GM13976 (cell line): ENCODE data around the gene PEAK1.

Experiments used
- DNase-seq: peaks from one replicate; pipeline ENCODE4 v3.0.0; 2012; ENCODE audit warnings: low spot score
- in situ Hi-C: fragments of 300-500 bp; cut with MboI; formaldehyde crosslinking; loops from one replicate; pipeline ENCODE4 v1.12.0; 2022; ENCODE audit warnings: low sequenced_read_pairs, mixed read lengths, inconsistent platforms; ENCODE audit not compliant: unreplicated experiment
- TF ChIP-seq, protein P1 (sequence below): IDR thresholded peaks from 2 replicates; pipeline ENCODE4 v1.5.1; 2012; ENCODE audit warnings: borderline replicate concordance, mild to moderate bottlenecking; ENCODE audit not compliant: insufficient read depth; ENCODE audit errors: extremely low read depth, missing control alignments, control extremely low read depth

The PEAK1 gene

DNA sequence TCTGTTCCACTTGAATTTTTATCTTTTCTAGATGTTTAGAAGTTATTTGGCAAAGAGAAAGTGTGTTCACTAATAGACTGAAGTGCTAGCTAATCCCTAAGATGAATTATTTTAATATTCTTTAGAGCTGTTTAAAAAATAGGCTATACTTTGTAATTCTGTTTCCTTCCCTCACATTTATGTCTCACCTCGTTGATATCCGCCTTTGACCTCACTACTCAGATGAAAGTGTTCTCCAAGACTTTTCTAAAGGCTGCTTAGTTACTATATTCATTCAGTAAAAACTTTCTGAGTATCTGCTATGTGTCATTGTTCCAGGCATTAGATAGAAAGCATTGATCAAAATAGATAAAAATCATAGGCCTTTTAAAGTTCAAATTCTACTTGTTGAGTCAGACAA is 39.1 kb upstream of the PEAK1 start:
- TF ChIP-seq, protein P1, sequence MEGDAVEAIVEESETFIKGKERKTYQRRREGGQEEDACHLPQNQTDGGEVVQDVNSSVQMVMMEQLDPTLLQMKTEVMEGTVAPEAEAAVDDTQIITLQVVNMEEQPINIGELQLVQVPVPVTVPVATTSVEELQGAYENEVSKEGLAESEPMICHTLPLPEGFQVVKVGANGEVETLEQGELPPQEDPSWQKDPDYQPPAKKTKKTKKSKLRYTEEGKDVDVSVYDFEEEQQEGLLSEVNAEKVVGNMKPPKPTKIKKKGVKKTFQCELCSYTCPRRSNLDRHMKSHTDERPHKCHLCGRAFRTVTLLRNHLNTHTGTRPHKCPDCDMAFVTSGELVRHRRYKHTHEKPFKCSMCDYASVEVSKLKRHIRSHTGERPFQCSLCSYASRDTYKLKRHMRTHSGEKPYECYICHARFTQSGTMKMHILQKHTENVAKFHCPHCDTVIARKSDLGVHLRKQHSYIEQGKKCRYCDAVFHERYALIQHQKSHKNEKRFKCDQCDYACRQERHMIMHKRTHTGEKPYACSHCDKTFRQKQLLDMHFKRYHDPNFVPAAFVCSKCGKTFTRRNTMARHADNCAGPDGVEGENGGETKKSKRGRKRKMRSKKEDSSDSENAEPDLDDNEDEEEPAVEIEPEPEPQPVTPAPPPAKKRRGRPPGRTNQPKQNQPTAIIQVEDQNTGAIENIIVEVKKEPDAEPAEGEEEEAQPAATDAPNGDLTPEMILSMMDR = no peak
- DNase-seq = no peak
- in situ Hi-C loops = no loop called here

DNA sequence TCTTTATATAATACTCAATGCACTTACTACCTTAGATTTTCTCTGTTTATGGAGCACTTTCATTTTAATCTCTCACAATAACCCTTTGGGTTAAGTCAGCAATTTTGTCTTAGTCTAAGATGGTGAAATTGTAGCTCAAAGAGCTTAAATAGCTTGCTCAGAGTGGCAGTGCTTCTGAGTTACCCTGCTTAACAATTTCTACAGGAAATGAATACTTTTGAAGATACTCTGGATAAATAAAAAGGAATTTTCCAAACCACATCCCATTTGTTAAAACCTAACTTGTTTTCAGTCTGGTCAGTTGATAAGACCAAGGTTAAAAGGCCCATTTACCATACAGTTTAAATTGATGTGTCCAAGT is 38.0 kb upstream of the PEAK1 start:
- in situ Hi-C loops = no loop called here

DNA sequence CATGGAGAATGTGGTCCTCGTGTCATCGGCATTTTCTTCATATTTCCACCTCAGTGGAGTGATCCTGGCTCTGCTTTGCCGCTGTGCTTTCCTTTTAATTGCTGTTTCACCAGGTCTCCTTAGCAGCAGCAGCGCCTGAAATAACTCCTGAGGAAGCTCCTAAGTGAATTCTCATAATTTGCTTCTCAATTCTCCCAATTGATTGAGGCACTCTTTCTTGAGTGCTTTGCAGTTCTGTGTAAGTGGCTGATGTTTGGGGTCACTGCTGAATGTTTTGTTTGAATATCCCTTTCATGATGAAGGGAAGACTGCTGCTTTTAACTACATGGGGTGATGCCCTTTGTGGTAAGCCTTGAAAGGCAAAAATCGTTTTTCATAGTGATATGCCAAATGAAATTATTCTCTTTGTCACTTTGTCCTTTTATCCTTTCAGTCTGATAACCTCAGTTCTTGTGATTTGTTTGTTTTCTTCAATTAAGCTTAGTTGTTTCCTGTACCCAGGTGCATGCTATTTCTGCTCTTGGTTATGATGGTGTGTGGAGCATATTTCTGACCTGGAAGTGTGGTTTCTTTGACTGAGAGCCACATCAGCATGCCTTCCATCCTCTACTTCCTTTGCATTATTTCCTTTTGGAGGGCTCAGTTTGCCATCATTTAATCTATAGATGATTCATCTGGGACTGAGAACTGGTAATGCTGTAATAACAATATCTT is 37.4 kb upstream of the PEAK1 start:
- in situ Hi-C loops = no loop called here
- DNase-seq = no peak
- TF ChIP-seq, protein P1 = no peak

More for the DNA sequence above, 38.0 kb upstream of the PEAK1 start:
- TF ChIP-seq, protein P1 = no peak
- DNase-seq = no peak

DNA sequence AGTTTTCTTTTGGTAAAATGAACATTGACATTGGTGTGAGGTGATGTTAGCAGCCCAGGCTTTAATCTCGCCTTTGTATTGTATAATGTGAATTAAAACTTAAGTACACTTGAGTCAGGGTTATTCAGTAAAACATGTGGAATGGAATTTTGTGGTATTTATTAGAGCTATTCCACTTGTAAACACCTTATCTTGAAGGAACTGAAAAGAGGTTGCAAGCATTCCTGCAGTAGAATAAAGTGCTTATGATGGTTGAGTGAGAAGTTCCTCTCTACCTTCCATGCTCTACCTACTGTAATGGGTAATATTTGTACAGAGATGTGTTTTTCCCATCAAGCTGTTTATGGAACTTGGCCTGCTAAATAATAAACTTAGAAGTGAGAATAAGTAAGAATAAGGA is 36.8 kb upstream of the PEAK1 start:
- DNase-seq = no peak
- TF ChIP-seq, protein P1 = no peak
- in situ Hi-C loops = no loop called here

DNA sequence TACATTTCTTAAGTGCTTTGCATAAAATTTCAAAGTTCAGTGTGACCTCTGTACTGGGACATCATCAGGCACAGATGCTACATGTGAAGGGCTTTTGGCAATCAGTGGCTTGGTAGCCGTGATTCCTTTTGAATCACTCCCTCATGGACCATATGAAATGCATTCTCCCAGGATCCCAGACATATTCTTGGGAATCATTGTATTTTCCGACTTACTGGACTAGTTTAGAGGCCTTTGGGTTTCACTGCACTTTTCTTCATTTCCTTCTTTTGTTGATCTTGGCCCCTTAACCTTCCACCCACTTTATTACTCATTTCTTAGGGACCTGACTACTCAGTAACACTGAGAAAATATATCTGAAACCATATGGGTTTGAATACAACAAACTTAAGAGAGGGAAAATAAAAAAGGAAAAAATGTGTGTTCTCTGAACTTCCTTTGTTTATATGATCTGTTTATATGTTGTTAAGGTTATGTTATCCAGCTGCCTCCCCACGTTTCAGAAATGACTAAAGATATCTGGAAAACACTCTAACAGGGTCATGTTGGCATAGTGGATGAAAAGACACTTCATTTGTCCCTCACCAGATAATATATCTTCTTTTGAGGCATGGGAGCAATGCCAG is 35.9 kb upstream of the PEAK1 start:
- in situ Hi-C loops = no loop called here
- DNase-seq = no peak
- TF ChIP-seq, protein P1 = no peak

DNA sequence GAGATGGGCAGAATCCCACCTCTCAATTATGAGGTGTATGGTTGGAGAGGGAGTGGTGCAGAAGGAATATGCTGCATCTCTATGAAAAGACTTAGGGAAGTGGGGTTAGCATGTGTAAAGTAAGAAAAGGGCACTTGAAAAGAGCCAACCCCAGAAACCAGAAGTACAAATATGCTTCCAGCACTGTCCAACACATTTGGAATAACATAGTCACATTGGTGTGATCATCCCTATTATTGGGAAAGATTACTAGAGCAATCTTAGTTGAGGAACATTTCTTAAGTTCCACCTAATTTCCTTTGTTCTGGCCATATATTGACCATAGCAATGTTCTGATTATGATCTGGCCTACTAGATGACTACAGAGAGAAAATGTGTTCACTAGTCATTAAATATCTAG is 35.0 kb upstream of the PEAK1 start:
- no peak for DNase-seq
- in situ Hi-C loops = no loop called here
- TF ChIP-seq, protein P1 = no peak
